A549 (cell line): ENCODE measurements around the gene USP49. TPM values are rescaled to one million over a fixed set of nuclear protein-coding genes. Genes with fewer than 3 reads are reported as not detected.

Experiments
- ATAC-seq, 2 experiments: fragments of 200-7000 bp in 1 of 2; fragments of >200 bp in 1 of 2; cut with Nextera tagmentation in 1 of 2; cut with Tn5 transposase in 1 of 2; 3 replicates each; pipeline versions ENCODE4 v1.8.0 to v1.9.1; 2018 to 2020; ENCODE audit warnings: mild to moderate bottlenecking in 1 of 2, moderate library complexity in 1 of 2
- CTCF ChIA-PET: fragments of 300-600 bp; sonication (Branson Sonifier 250); formaldehyde crosslinking; extraction: SDS; loops from one replicate; lab custom pipeline; 2021; ENCODE audit warnings: antibody characterized with exemption, inconsistent platforms; lab: Yijun Ruan, JAX
- POLR2A ChIA-PET: fragments of 350-600 bp; formaldehyde crosslinking; extraction: SDS; loops from one replicate; lab custom pipeline; 2021; ENCODE audit warnings: antibody characterized with exemption, inconsistent platforms; lab: Yijun Ruan, JAX
- DNase-seq, 2 experiments: peaks; one replicate each; pipeline versions ENCODE4 v3.0.0 to v3.0.0-alpha.2; 2011 to 2016; ENCODE audit warnings: low read depth in 1 of 2, low spot score in 1 of 2
- FAIRE-seq: peaks from 2 replicates; lab custom pipeline; 2011; peaks lifted over from hg19 to GRCh38; lab: Jason Lieb, UNC
- H3K27ac ChIP-seq, 2 experiments: fragments of >200 bp; sonication (Bioruptor Twin); formaldehyde crosslinking; 3 replicates each; pipeline ENCODE4 v1.5.1; 2016 to 2017
- H3K4me1 ChIP-seq: fragments of >200 bp; sonication (Bioruptor Twin); formaldehyde crosslinking; 3 replicates; pipeline ENCODE4 v1.6.1; 2016
- H3K4me2 ChIP-seq: fragments of >200 bp; sonication (Bioruptor Twin); formaldehyde crosslinking; 3 replicates; pipeline ENCODE4 v1.6.1; 2016
- H3K4me3 ChIP-seq: fragments of >200 bp; sonication (Bioruptor Twin); formaldehyde crosslinking; 3 replicates; pipeline ENCODE4 v1.5.1; 2016
- H3K9me3 ChIP-seq: fragments of >200 bp; sonication (Bioruptor Twin); formaldehyde crosslinking; 3 replicates; pipeline ENCODE4 v1.6.1; 2016
- CBX2 ChIP-seq: fragments of 200-600 bp; sonication (generic); IDR thresholded peaks from 2 replicates; pipeline ENCODE4 v1.6.1; 2016; ENCODE audit warnings: low read depth, mild to moderate bottlenecking, borderline replicate concordance
- CBX8 ChIP-seq: fragments of 200-600 bp; sonication (generic); IDR thresholded peaks from 2 replicates; pipeline ENCODE4 v1.6.1; 2016
- CHD4 ChIP-seq: fragments of 200-600 bp; sonication (generic); IDR thresholded peaks from 2 replicates; pipeline ENCODE4 v1.6.1; 2016; ENCODE audit warnings: antibody characterized with exemption, mild to moderate bottlenecking, borderline replicate concordance
- EP300 ChIP-seq, 2 experiments: fragments of >200 bp; sonication (Bioruptor Twin); formaldehyde crosslinking; IDR thresholded peaks; 2 replicates in 1 of 2; 3 replicates in 1 of 2; pipeline ENCODE4 v1.6.1; 2016 to 2017
- ESRRA ChIP-seq: fragments of 150-350 bp; IDR thresholded peaks from 2 replicates; pipeline ENCODE4 v1.6.1; 2014; ENCODE audit warnings: mild to moderate bottlenecking, low read length, borderline replicate concordance
- FOSB ChIP-seq: fragments of 250-450 bp; sonication (Bioruptor Pico); IDR thresholded peaks from 2 replicates; pipeline ENCODE4 v1.5.0; 2020; ENCODE audit warnings: mild to moderate bottlenecking, moderate library complexity
- FOSL2 ChIP-seq, 2 experiments: fragments of 450-650 bp in 1 of 2; fragments of >200 bp in 1 of 2; sonication (Bioruptor Twin) in 1 of 2; formaldehyde crosslinking; IDR thresholded peaks; 2 replicates each; pipeline versions ENCODE4 v1.5.0 to v1.6.1; 2016 to 2020; ENCODE audit warnings: mild to moderate bottlenecking in 1 of 2, moderate library complexity in 1 of 2
- FOXS1 ChIP-seq: fragments of 250-450 bp; sonication (Bioruptor Pico); IDR thresholded peaks from 2 replicates; pipeline ENCODE4 v1.5.0; 2020; ENCODE audit warnings: mild to moderate bottlenecking, moderate library complexity
- GATA3 ChIP-seq: IDR thresholded peaks from 2 replicates; pipeline ENCODE4 v1.6.1; 2012; ENCODE audit warnings: borderline replicate concordance
- HEYL ChIP-seq: fragments of 250-450 bp; sonication (Bioruptor Pico); IDR thresholded peaks from 2 replicates; pipeline ENCODE4 v1.8.0; 2021; ENCODE audit warnings: mild to moderate bottlenecking, moderate library complexity
- HOXB5 ChIP-seq: fragments of 250-450 bp; sonication (Bioruptor Pico); IDR thresholded peaks from 2 replicates; pipeline ENCODE4 v1.5.0; 2020; ENCODE audit warnings: mild to moderate bottlenecking, moderate library complexity
- JUN ChIP-seq, 2 experiments: fragments of >200 bp; sonication (Bioruptor Twin); formaldehyde crosslinking; IDR thresholded peaks; 2 replicates in 1 of 2; 3 replicates in 1 of 2; pipeline ENCODE4 v1.6.1; 2016 to 2017
- JUNB ChIP-seq: fragments of >200 bp; sonication (Bioruptor Twin); formaldehyde crosslinking; IDR thresholded peaks from 2 replicates; pipeline ENCODE4 v1.6.1; 2016
- KDM1A ChIP-seq: fragments of 200-600 bp; sonication (generic); IDR thresholded peaks from 2 replicates; pipeline ENCODE4 v1.6.1; 2016; ENCODE audit warnings: low read depth, mild to moderate bottlenecking
- KDM5A ChIP-seq: fragments of 200-600 bp; sonication (generic); IDR thresholded peaks from 2 replicates; pipeline ENCODE4 v1.6.1; 2016; ENCODE audit warnings: antibody characterized with exemption, mild to moderate bottlenecking
- MYC ChIP-seq: IDR thresholded peaks from 2 replicates; pipeline ENCODE4 v1.6.1; 2012; ENCODE audit warnings: mild to moderate bottlenecking, inconsistent platforms, low read length, improper control_type of control experiment, borderline replicate concordance
- NFE2L2 ChIP-seq: fragments of 150-350 bp; conservative IDR thresholded peaks from 2 replicates; pipeline ENCODE4 v1.6.1; 2014; ENCODE audit warnings: low read length
- NPAS2 ChIP-seq: fragments of 250-450 bp; sonication (Bioruptor Pico); IDR thresholded peaks from 2 replicates; pipeline ENCODE4 v1.8.0; 2022; ENCODE audit warnings: mild to moderate bottlenecking, moderate library complexity, borderline replicate concordance
- POLR2AphosphoS2 ChIP-seq: conservative IDR thresholded peaks from 2 replicates; pipeline ENCODE4 v1.6.1; 2012; ENCODE audit warnings: low read length, improper control_type of control experiment, inconsistent platforms
- RAD21 ChIP-seq, 2 experiments: fragments of >200 bp in 1 of 2; sonication (Bioruptor Twin) in 1 of 2; formaldehyde crosslinking in 1 of 2; IDR thresholded peaks in 1 of 2; conservative IDR thresholded peaks in 1 of 2; 2 replicates in 1 of 2; 3 replicates in 1 of 2; pipeline ENCODE4 v1.6.1; 2012 to 2018; ENCODE audit warnings: inconsistent platforms in 1 of 2
- RNF2 ChIP-seq: fragments of 200-600 bp; sonication (generic); IDR thresholded peaks from 2 replicates; pipeline ENCODE4 v1.6.1; 2016; ENCODE audit warnings: low read depth, mild to moderate bottlenecking, antibody characterized with exemption, moderate library complexity, borderline replicate concordance
- SREBF2 ChIP-seq: fragments of 450-650 bp; IDR thresholded peaks from 2 replicates; pipeline ENCODE4 v1.6.1; 2014; ENCODE audit warnings: mild to moderate bottlenecking, moderate library complexity
- ZNF302 ChIP-seq: fragments of 250-450 bp; sonication (Bioruptor Pico); IDR thresholded peaks from 2 replicates; pipeline ENCODE4 v1.9.0; 2021; ENCODE audit warnings: inconsistent platforms, mild to moderate bottlenecking, moderate library complexity
- WGBS: methylation state at CpG from one replicate; pipeline ENCODE4 v1.1.6; 2017; ENCODE audit errors: missing lambda C conversion rate; 5-methylcytosine and 5-hydroxymethylcytosine counted together
- polyA plus RNA-seq, 4 experiments: library from polyadenylated mRNA; depleted of rRNA in 3 of 4; stranded (reverse); fragments of >200 nt; fragmentation: RNase III in 1 of 4; extraction: RNeasy Plus Mini Kit Qiagen cat#74134 plus additional on column Dnase treatment in 1 of 4; gene quantifications; 2 replicates in 3 of 4; 3 replicates in 1 of 4; pipeline ENCODE4 v1.2.3, GENCODE V29; 2011 to 2017
- TF ChIP-seq, protein P1 (sequence below): IDR thresholded peaks from 2 replicates; pipeline ENCODE4 v1.6.1; 2012
- TF ChIP-seq, protein P2 (sequence below): fragments of >200 bp; sonication (Bioruptor Twin); formaldehyde crosslinking; IDR thresholded peaks from 3 replicates; pipeline ENCODE4 v1.6.1; 2016
- TF ChIP-seq, protein P3 (sequence below): fragments of >200 bp; sonication (Bioruptor Twin); formaldehyde crosslinking; IDR thresholded peaks from 3 replicates; pipeline ENCODE4 v1.5.1; 2016
- TF ChIP-seq, protein P4 (sequence below): IDR thresholded peaks from 2 replicates; pipeline ENCODE4 v1.6.1; 2012
- TF ChIP-seq, protein P5 (sequence below): fragments of 200-600 bp; sonication (generic); IDR thresholded peaks from 2 replicates; pipeline ENCODE4 v1.6.1; 2016; ENCODE audit warnings: antibody characterized with exemption, mild to moderate bottlenecking, moderate library complexity
- TF ChIP-seq, protein P6 (sequence below): fragments of 450-650 bp; IDR thresholded peaks from 2 replicates; pipeline ENCODE4 v1.6.1; 2014; ENCODE audit warnings: antibody characterized with exemption

The USP49 gene
- polyA plus RNA-seq, 2 of the 4 experiments (the other 2 are of a cell fraction): 2.9 to 4.3 TPM

DNA sequence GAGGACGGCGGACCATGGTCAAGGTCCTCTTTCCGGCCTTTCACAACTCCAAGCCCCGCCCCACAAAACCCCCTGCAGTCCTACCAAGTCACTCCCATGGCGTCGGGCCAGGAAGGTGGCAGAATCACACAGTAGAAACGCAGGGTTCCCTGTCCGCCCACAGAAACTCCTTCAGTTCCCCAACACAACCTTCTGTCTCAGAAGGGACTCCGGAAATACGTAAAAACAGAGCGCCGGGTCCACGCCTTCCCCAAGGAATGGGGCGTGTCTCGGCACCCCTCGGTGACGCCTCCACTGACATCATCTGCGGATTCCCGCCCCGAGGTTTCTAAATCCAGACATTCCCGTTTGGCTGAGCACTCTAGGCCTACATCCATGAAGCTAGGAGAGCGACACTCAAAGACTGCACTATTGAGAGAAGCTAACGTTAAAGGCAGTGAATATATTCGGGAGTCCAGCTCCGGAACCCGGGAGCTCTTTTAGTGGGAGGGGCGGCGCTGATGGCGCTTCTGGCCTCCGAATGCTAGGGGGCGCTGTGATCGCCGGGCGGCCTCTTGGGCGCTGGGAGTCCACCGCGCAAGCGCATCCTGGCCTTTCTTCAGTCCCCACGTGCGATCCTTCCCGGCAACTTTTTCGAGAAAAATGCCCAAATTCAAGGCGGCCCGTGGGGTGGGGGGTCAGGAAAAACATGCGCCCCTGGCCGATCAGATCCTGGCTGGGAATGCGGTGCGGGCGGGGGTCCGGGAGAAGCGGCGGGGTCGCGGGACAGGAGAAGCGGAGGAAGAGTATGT is 25.9 kb upstream of the USP49 start, which contains the start of the genes BYSL and MED20 (continued):
- TF ChIP-seq, protein P1, sequence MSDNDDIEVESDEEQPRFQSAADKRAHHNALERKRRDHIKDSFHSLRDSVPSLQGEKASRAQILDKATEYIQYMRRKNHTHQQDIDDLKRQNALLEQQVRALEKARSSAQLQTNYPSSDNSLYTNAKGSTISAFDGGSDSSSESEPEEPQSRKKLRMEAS: peak; percentile 96
- no peak for TF ChIP-seq RAD21 (conservative IDR thresholded peaks at IDR 0.05 in 1 of 2, IDR thresholded peaks at IDR 0.05 in 1 of 2)
- no peak for TF ChIP-seq HEYL
- TF ChIP-seq CBX8: no peak
- no peak for TF ChIP-seq FOXS1 (CRISPR knock-in tag)

DNA sequence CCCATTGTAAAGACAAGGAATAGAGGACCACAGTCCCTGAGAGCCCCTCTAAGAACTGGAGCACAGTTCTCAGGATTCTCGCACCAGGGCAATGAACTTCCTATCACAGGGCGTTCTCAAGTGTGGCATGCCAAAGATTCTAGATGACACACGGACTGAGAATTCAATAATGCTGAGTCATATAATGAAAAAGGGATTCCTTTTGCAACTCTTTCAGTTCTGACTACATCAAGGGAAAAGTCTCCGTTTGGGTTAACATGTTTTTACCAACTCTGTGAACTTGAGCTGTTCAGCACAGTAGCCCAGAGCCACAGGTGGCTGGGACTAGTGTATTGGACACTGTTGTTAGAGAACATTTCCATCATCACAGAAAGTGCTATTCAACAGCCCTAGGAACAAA is 22.4 kb upstream of the USP49 start:
- ChIA-PET POLR2A (interaction anchor here (0.6 kb wide), 1 partner anchor 393 kb away, joined by 3 read pairs; no protein-coding TSS in a partner anchor), CTCF (interaction anchor here (1.6 kb wide), 1 partner anchor 126 kb away, joined by 5 read pairs; no protein-coding TSS in a partner anchor)
- DNase-seq: peak; percentile 72 to 84
- peak overlapping the region; percentile 85 to 90 for H3K27ac ChIP-seq
- no peaks in the 10 kb centered on the region for H3K9me3 ChIP-seq
- H3K4me3 ChIP-seq: peak overlapping the region; percentile 16; the same call in 1 of the 3 replicates
- FAIRE-seq: no peak
- ATAC-seq: peak; percentile 60 to 67
- H3K4me1 ChIP-seq: peaks cover 39% of the 10 kb centered on the region
- WGBS: 3% methylated on average over 4 of the region's 4 CpGs
- peak overlapping the region; percentile 68 for H3K4me2 ChIP-seq
- TF ChIP-seq CBX8: no peak
- no peak for TF ChIP-seq KDM5A
- TF ChIP-seq, protein P2, sequence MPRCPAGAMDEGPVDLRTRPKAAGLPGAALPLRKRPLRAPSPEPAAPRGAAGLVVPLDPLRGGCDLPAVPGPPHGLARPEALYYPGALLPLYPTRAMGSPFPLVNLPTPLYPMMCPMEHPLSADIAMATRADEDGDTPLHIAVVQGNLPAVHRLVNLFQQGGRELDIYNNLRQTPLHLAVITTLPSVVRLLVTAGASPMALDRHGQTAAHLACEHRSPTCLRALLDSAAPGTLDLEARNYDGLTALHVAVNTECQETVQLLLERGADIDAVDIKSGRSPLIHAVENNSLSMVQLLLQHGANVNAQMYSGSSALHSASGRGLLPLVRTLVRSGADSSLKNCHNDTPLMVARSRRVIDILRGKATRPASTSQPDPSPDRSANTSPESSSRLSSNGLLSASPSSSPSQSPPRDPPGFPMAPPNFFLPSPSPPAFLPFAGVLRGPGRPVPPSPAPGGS: no peak
- TF ChIP-seq RNF2: no peak
- TF ChIP-seq FOSL2 (IDR thresholded peaks at IDR 0.05): peak; percentile 76
- TF ChIP-seq FOSL2 (CRISPR knock-in tag; IDR thresholded peaks at IDR 0.05): peak; percentile 94
- peak; percentile 99 for TF ChIP-seq NFE2L2
- no peak for TF ChIP-seq KDM1A
- TF ChIP-seq ZNF302: no peak
- TF ChIP-seq, protein P3, sequence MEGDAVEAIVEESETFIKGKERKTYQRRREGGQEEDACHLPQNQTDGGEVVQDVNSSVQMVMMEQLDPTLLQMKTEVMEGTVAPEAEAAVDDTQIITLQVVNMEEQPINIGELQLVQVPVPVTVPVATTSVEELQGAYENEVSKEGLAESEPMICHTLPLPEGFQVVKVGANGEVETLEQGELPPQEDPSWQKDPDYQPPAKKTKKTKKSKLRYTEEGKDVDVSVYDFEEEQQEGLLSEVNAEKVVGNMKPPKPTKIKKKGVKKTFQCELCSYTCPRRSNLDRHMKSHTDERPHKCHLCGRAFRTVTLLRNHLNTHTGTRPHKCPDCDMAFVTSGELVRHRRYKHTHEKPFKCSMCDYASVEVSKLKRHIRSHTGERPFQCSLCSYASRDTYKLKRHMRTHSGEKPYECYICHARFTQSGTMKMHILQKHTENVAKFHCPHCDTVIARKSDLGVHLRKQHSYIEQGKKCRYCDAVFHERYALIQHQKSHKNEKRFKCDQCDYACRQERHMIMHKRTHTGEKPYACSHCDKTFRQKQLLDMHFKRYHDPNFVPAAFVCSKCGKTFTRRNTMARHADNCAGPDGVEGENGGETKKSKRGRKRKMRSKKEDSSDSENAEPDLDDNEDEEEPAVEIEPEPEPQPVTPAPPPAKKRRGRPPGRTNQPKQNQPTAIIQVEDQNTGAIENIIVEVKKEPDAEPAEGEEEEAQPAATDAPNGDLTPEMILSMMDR: no peak
- no peak for TF ChIP-seq CBX2
- no peak for TF ChIP-seq SREBF2
- TF ChIP-seq ESRRA: no peak
- no peak for TF ChIP-seq FOSB
- TF ChIP-seq, protein P4, sequence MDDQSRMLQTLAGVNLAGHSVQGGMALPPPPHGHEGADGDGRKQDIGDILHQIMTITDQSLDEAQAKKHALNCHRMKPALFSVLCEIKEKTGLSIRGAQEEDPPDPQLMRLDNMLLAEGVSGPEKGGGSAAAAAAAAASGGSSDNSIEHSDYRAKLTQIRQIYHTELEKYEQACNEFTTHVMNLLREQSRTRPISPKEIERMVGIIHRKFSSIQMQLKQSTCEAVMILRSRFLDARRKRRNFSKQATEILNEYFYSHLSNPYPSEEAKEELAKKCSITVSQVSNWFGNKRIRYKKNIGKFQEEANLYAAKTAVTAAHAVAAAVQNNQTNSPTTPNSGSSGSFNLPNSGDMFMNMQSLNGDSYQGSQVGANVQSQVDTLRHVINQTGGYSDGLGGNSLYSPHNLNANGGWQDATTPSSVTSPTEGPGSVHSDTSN: no peak
- 0 out of 2 replicates have a peak, but pooled peaks have one; percentile 7 for TF ChIP-seq HOXB5 (CRISPR knock-in tag)
- TF ChIP-seq NPAS2: no peak
- peak; percentile 76 for TF ChIP-seq JUNB
- no peak for TF ChIP-seq FOXS1 (CRISPR knock-in tag)
- peak in 1 of 2 experiments; percentile 59; a peak in 2 of 5 replicates for TF ChIP-seq JUN (IDR thresholded peaks at IDR 0.05)
- TF ChIP-seq, protein P5, sequence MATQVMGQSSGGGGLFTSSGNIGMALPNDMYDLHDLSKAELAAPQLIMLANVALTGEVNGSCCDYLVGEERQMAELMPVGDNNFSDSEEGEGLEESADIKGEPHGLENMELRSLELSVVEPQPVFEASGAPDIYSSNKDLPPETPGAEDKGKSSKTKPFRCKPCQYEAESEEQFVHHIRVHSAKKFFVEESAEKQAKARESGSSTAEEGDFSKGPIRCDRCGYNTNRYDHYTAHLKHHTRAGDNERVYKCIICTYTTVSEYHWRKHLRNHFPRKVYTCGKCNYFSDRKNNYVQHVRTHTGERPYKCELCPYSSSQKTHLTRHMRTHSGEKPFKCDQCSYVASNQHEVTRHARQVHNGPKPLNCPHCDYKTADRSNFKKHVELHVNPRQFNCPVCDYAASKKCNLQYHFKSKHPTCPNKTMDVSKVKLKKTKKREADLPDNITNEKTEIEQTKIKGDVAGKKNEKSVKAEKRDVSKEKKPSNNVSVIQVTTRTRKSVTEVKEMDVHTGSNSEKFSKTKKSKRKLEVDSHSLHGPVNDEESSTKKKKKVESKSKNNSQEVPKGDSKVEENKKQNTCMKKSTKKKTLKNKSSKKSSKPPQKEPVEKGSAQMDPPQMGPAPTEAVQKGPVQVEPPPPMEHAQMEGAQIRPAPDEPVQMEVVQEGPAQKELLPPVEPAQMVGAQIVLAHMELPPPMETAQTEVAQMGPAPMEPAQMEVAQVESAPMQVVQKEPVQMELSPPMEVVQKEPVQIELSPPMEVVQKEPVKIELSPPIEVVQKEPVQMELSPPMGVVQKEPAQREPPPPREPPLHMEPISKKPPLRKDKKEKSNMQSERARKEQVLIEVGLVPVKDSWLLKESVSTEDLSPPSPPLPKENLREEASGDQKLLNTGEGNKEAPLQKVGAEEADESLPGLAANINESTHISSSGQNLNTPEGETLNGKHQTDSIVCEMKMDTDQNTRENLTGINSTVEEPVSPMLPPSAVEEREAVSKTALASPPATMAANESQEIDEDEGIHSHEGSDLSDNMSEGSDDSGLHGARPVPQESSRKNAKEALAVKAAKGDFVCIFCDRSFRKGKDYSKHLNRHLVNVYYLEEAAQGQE: no peak
- TF ChIP-seq HEYL: no peak
- TF ChIP-seq EP300 (IDR thresholded peaks at IDR 0.05): peak in 1 of 2 experiments; percentile 60; a peak in 1 of 5 replicates
- no peak for TF ChIP-seq POLR2AphosphoS2
- no peak for TF ChIP-seq MYC
- TF ChIP-seq, protein P6, sequence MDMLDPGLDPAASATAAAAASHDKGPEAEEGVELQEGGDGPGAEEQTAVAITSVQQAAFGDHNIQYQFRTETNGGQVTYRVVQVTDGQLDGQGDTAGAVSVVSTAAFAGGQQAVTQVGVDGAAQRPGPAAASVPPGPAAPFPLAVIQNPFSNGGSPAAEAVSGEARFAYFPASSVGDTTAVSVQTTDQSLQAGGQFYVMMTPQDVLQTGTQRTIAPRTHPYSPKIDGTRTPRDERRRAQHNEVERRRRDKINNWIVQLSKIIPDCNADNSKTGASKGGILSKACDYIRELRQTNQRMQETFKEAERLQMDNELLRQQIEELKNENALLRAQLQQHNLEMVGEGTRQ: no peak
- peak; percentile 59; the same call in 1 of the 2 replicates for TF ChIP-seq GATA3
- no peak for TF ChIP-seq CHD4
